ENCODE data around the gene RERE. TPM values are rescaled to one million over a fixed set of nuclear protein-coding genes. Genes with fewer than 3 reads are reported as not detected.
"Not testable (repeated sequence)": the region's sequence is repeated elsewhere in the genome, so short reads cannot be mapped to it uniquely, and the experiment has no call there.

The RERE gene
- polyA plus RNA-seq, 1 of the 3 experiments (the other 2 are of a cell fraction): 8.1 TPM

GRCh38 chr1:8621785-8622348 lies 195.6 kb downstream of the RERE start:
- H3K9ac ChIP-seq; H3K4me3 ChIP-seq (ENCODE audit: low read depth in 2 of 2, low read length in 1 of 2); POLR2A ChIA-PET; H3F3A ChIP-seq (replicated peaks; ENCODE audit: insufficient read depth); H4K20me1 ChIP-seq (ENCODE audit: insufficient read depth); H3K27ac ChIP-seq (ENCODE audit: low read depth in 2 of 2, low read length in 1 of 2); H3K9me3 ChIP-seq; H3K27me3 ChIP-seq (ENCODE audit: insufficient read depth); H2AFZ ChIP-seq (ENCODE audit: low read depth); H3K36me3 ChIP-seq (replicated peaks in 1 of 2; ENCODE audit: control insufficient read depth in 1 of 2, insufficient read depth in 2 of 2, low read length in 1 of 2); H3K4me2 ChIP-seq; DNase-seq; H3K9me2 ChIP-seq: not testable (repeated sequence)
- peaks cover 4 to 13% of the 10 kb centered on the region in 2 experiments; a peak in 3 of 4 replicates for H3K4me1 ChIP-seq (ENCODE audit: control insufficient read depth in 1 of 2, insufficient read depth in 2 of 2, low read depth in 1 of 2, low read length in 1 of 2)
- peaks cover 21% of the 10 kb centered on the region for H3K79me2 ChIP-seq (ENCODE audit: insufficient read depth)
- CTCF ChIA-PET: interaction anchor here (1.4 to 1.7 kb wide), 2 partner anchors 35 to 41 kb away, joined by 4 read pairs; no protein-coding TSS in a partner anchor
- 96% methylated on average over 2 of the region's 2 CpGs for WGBS (ENCODE audit: low lambda C conversion rate)

GRCh38 chr1:8621034-8621582 lies 196.3 kb downstream of the RERE start:
- not testable (repeated sequence) for H3F3A ChIP-seq (replicated peaks; ENCODE audit: insufficient read depth); H3K27ac ChIP-seq (ENCODE audit: low read depth in 2 of 2, low read length in 1 of 2); H3K9me2 ChIP-seq; H3K4me3 ChIP-seq (ENCODE audit: low read depth in 2 of 2, low read length in 1 of 2); H2AFZ ChIP-seq (ENCODE audit: low read depth); H3K9ac ChIP-seq; H3K27me3 ChIP-seq (ENCODE audit: insufficient read depth); H3K36me3 ChIP-seq (replicated peaks in 1 of 2; ENCODE audit: control insufficient read depth in 1 of 2, insufficient read depth in 2 of 2, low read length in 1 of 2); H3K9me3 ChIP-seq; H3K4me1 ChIP-seq (ENCODE audit: control insufficient read depth in 1 of 2, insufficient read depth in 2 of 2, low read depth in 1 of 2, low read length in 1 of 2); H4K20me1 ChIP-seq (ENCODE audit: insufficient read depth); H3K4me2 ChIP-seq; DNase-seq
- H3K79me2 ChIP-seq (ENCODE audit: insufficient read depth): peaks cover 21% of the 10 kb centered on the region
- WGBS (ENCODE audit: low lambda C conversion rate): 85% methylated on average over 9 of the region's 9 CpGs
- ChIA-PET POLR2A (interaction anchor here (0.5 kb wide), 1 partner anchor 101 kb away, joined by 3 read pairs; no protein-coding TSS in a partner anchor), CTCF (interaction anchor here (1.4 to 1.7 kb wide), 4 partner anchors 12 to 49 kb away, joined by 3 to 4 read pairs (median 4); no protein-coding TSS in a partner anchor)

GRCh38 chr1:8619917-8620502 lies 197.4 kb downstream of the RERE start:
- H3K4me3 ChIP-seq (ENCODE audit: low read depth in 2 of 2, low read length in 1 of 2); H3K27ac ChIP-seq (ENCODE audit: low read depth in 2 of 2, low read length in 1 of 2); H3K9me2 ChIP-seq; H3K4me2 ChIP-seq; H3F3A ChIP-seq (replicated peaks; ENCODE audit: insufficient read depth); H3K27me3 ChIP-seq (ENCODE audit: insufficient read depth); H3K36me3 ChIP-seq (replicated peaks in 1 of 2; ENCODE audit: control insufficient read depth in 1 of 2, insufficient read depth in 2 of 2, low read length in 1 of 2); DNase-seq; POLR2A ChIA-PET; H2AFZ ChIP-seq (ENCODE audit: low read depth); H3K9ac ChIP-seq; H3K9me3 ChIP-seq; H4K20me1 ChIP-seq (ENCODE audit: insufficient read depth): not testable (repeated sequence)
- 100% methylated on average over 1 of the region's 2 CpGs for WGBS (ENCODE audit: low lambda C conversion rate)
- CTCF ChIA-PET: interaction anchor here (1.4 to 1.7 kb wide), 3 partner anchors 13 to 50 kb away, joined by 3 to 4 read pairs (median 4); no protein-coding TSS in a partner anchor
- H3K79me2 ChIP-seq (ENCODE audit: insufficient read depth): peaks cover 15% of the 10 kb centered on the region
- peaks cover 0 to 12% of the 10 kb centered on the region in 2 experiments; a peak in 3 of 4 replicates for H3K4me1 ChIP-seq (ENCODE audit: control insufficient read depth in 1 of 2, insufficient read depth in 2 of 2, low read depth in 1 of 2, low read length in 1 of 2)

GRCh38 chr1:8619419-8619818 lies 198.0 kb downstream of the RERE start:
- H3K27ac ChIP-seq (ENCODE audit: low read depth in 2 of 2, low read length in 1 of 2); H3K36me3 ChIP-seq (replicated peaks in 1 of 2; ENCODE audit: control insufficient read depth in 1 of 2, insufficient read depth in 2 of 2, low read length in 1 of 2); H2AFZ ChIP-seq (ENCODE audit: low read depth); H3K27me3 ChIP-seq (ENCODE audit: insufficient read depth); H3K9me2 ChIP-seq; H3K9ac ChIP-seq; H3K9me3 ChIP-seq; H3K4me3 ChIP-seq (ENCODE audit: low read depth in 2 of 2, low read length in 1 of 2); H3K79me2 ChIP-seq (ENCODE audit: insufficient read depth); CTCF ChIA-PET; POLR2A ChIA-PET; H3F3A ChIP-seq (replicated peaks; ENCODE audit: insufficient read depth); H4K20me1 ChIP-seq (ENCODE audit: insufficient read depth); H3K4me2 ChIP-seq; DNase-seq: not testable (repeated sequence)
- peaks cover 0 to 14% of the 10 kb centered on the region in 2 experiments; a peak in 3 of 4 replicates for H3K4me1 ChIP-seq (ENCODE audit: control insufficient read depth in 1 of 2, insufficient read depth in 2 of 2, low read depth in 1 of 2, low read length in 1 of 2)
- WGBS (ENCODE audit: low lambda C conversion rate): 53% methylated on average over 2 of the region's 2 CpGs

All from SK-N-SH (cell line).